Dermis blood vessel endothelial cell (primary cell): Measurements from ENCODE around the gene RAB28. TPM values are rescaled to one million over a fixed set of nuclear protein-coding genes. Genes with fewer than 3 reads are reported as not detected.

Source experiments
- DNase-seq: peaks from one replicate; pipeline ENCODE4 v3.0.0; 2010
- total RNA-seq: library from RNA; depleted of rRNA; stranded (reverse); fragments of >200 nt; gene quantifications from 2 replicates; pipeline ENCODE4 v1.2.3, GENCODE V29; 2014

Gene RAB28
- 11.8 and 15.1 TPM in 2 replicates for total RNA-seq

- peak; percentile 95 for DNase-seq
These were observed at the start of gene RAB28 for GRCh38 chr4:13484122-13484748. Gene RAB28 (minus strand): TSS chr4:13484340.

DNA sequence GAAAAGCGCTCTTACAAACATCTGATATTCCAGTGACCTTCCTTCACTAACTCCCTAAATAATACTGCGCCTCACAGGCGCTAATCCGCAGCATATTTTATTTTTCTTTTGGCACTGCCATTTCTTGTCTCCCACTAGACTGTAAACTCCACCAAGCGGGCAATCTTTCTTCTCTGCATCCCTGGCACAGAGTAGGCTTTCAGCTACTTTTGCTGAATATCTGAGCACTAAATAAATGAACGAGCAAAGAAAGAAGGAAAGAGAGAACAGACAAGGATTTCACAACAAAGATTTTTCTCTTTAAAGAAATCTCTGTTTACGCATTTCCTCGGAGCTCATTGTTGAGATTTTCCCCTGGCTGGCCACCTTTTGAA, 47.5 kb upstream of the RAB28 start:
- DNase-seq = no peak

GRCh38 chr4:13530823-13531624, 46.9 kb upstream of the RAB28 start:
- DNase-seq = no peak

- DNase-seq = no peak
These were observed 45.2 kb upstream of the RAB28 start for GRCh38 chr4:13529128-13529919.

- DNase-seq = no peak
These were observed 44.6 kb upstream of the RAB28 start for GRCh38 chr4:13528821-13529127.

DNA sequence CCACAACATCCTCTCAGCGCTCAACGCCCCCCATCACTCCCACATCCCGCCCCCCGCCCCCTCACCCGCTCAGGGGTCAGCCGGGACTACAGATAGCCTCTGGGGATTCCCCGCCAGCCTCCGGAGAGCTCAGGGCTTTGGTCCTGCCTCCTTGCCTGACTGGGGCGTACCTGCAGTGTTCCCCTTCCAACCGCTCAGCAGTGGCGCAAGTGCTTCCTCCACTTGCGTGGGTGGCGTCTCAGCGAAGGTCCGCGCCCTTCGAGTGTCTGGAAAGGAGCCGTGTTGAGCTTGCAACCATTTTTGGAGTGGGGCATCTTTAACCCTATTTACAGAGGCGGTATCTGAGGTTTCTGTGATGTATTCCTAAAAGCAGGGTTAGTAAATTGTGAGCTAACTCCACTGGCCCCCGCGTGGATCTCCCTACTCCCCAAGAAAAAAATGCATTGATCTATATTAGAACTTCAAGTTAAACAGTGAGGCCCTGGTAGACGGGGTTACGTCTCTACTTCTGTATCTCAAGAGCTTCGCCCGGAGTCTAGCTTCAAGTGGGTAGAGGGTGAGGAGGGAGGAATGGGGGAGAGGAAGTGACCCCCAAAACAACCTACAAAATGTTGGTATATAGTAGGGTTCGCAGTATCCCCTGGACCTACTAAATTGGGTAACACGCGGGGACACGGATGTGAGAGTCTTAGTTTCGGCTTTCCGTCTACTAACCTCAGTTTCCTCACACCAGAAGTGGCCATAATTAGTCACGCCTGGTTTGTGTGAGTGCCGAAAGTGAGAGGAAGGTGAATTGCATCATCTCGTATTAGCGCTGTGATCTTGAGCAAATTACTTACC, 44.1 kb upstream of the RAB28 start:
- DNase-seq = no peak

- no peak for DNase-seq
These were observed 43.2 kb upstream of the RAB28 start for GRCh38 chr4:13527192-13527980.

DNA sequence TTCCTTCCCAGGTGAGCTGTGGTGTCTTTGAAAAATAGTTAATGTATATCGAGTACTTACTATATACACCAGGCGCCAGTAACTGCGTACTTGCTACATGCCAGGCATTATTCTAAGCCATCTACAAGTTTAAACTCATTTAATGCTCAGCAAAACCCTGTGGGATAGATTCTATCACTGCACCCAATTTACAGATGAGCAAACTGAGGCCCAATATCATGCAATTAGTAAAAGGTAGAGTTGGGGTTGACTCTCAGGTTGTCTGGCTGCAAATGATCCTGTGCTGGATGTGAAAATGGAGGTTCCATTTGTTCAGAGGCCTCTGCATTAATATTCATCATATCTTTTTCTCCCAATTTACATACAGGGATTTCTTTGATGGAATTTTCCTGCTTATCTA, 42.5 kb upstream of the RAB28 start:
- no peak for DNase-seq

- DNase-seq = no peak
These were observed 41.6 kb upstream of the RAB28 start for GRCh38 chr4:13525606-13526281.

DNA sequence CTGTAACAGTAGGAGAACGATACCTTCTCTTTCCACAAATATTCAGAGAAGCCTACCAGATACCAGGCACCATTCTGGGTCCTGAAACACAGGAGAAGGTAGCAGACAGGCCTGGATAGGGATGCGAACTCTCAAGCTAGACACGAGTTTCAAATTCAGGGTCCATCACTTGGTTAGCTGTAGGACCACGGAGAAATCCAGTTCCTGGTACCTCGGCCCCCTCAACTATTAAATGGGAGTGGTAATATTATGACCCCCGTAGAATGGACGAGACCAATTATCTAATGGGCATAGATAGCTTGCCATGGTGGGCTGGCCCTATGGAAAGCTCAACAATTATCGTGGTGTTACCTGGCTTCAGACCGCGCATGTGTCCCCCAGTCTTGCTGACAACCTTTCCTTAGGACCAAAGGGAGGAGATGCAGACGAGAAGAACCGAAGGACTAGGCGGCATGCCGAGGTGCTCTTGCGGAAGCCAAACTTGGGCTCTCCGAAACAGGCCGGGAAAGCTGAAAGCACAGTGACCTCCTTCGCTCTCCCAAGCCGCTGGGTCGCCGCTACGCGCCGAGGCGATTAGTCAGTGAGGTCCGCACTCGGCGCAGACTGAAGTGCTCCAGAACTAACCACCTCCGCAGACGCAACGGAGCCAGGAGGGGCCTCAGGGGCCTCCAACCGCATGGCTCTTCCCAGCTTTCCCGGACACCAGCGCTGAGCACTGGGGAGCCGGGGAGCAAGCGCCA, 40.5 kb upstream of the RAB28 start:
- no peak for DNase-seq

GRCh38 chr4:13523591-13524503, 39.7 kb upstream of the RAB28 start:
- DNase-seq = no peak

DNA sequence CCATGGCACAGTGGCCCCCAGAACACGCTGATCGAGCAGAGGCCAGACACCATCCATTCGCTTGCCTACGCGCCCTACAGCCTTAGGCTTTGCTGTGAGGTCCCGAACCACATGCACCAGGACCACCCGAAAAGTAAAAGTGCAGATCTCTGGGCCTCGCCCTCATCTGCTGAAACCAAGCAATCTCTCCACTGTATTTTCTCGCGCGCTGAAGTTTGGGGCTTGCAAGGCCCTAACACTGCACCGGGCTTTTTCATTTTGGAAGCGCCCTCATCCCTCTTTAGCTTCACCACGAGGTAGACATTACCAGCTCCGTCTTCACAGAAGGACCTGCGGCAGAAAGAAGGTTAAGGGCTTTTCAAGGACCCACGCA, 39.0 kb upstream of the RAB28 start:
- DNase-seq = no peak

DNA sequence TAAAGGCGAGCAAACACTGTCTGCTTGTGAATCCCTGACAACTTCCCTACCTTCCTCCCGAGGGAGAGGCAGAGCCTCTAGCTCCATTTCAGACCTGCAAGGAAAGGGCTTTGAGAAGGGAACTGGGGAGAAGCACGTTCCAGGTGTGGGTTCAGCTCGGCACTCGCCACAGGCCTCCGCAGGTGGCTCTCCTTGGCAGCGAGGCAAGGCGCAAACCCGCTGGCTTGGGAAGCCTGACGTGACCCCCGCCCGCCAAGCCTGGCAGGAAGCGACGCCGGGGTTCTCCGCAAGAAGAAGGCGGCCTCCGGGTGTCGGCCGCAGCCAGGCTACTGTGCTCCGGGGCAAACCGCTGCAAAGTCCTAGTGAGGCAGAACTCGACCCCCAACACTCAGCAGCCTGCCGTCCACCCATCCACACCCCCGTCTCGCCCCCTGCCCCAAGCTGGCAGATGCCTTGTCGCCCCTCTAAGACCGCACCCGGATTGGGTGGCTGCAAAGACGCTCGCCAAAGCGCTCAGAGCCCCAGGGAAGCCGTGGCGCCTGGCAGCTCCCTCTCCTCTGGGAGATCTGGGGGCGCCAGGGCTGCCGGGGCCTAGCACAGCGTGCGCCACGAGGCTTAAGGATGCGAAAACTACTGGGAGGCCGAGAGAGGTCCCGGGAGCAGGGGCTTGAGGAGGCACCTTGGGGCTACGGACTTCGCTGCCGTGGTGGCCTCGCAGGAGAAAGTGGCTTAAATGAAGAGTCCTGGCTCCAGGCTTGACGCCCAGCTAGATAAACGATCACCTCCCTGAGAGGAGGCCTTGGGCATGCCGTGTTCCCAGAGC, 38.4 kb upstream of the RAB28 start:
- no peak for DNase-seq

DNA sequence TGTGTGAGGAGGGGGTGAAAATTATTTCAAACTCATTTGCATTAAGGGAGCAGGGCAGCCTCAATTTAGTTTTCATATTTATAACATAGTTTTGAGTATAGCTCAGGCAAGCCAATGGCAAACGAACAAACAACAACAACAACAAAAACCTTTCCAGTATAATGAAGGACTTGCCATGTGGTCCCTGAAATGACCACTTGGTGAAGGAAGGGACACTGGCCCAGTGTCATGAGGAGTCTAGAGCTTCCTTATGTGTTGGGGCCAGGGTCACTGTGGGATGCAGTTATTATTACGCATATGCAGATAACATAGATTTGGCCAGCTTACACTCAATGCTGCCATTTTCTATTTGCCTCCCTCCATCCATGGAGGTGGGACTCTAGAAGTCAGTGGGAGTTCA, 36.9 kb upstream of the RAB28 start:
- DNase-seq = no peak

DNA sequence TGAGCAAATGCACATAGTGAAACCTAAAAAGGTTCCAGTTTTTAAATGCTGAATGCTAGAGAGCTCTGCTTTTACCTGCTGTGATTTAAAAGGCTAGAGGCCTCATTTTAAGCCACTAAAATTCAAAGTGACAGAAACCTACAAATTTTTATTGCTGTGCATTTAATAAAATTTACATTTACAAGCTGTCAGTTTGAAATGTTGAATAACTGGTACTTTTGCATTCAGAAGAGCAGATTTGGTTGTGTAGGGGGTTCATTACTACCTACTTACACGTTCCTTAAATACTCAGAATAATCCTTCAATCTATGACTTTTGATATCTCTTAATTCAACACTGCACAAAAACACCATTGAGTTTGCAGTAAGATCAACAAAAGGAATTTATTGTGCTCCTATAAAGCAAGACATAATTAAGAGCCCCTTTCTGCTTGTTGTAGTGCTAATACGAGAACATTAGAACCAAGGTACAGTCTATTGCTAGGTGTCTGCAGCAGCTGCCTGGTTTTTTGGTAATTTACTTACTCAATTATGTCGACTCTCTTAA, 32.2 kb upstream of the RAB28 start:
- DNase-seq = no peak

- DNase-seq = no peak
These were observed 31.1 kb upstream of the RAB28 start for GRCh38 chr4:13515268-13515667.

- no peak for DNase-seq
These were observed 30.6 kb upstream of the RAB28 start for GRCh38 chr4:13514722-13515121.

- DNase-seq = no peak
These were observed 27.0 kb upstream of the RAB28 start for GRCh38 chr4:13511101-13511500.
